Neural cell (in vitro differentiated cells): ENCODE results near the gene SMIM13. TPM values are rescaled to one million over a fixed set of nuclear protein-coding genes. Genes with fewer than 3 reads are reported as not detected.

Source experiments
- H2AFZ ChIP-seq: fragments of 200-600, 300-800 bp; sonication (generic), shearing (Covaris generic); 2 replicates; pipeline ENCODE4 v1.6.0; 2014; ENCODE audit warnings: low read depth, mild to moderate bottlenecking, antibody characterized with exemption, low read length, moderate library complexity
- H3F3A ChIP-seq: fragments of 200-600 bp; shearing (Covaris generic); 2 replicates; pipeline ENCODE4 v1.6.1; 2016; ENCODE audit warnings: mild to moderate bottlenecking, moderate library complexity, mixed read lengths, antibody characterized with exemption, low read length; ENCODE audit not compliant: insufficient read depth, poor library complexity, severe bottlenecking
- H3K27ac ChIP-seq: fragments of 200-600, 300-800 bp; sonication (generic), shearing (Covaris generic); 2 replicates; pipeline ENCODE4 v1.5.1; 2014; ENCODE audit warnings: mild to moderate bottlenecking, low read length, moderate library complexity
- H3K27me3 ChIP-seq: fragments of 300-800, 200-600 bp; sonication (generic), shearing (Covaris generic); 2 replicates; pipeline ENCODE4 v1.6.0; 2014; ENCODE audit warnings: mild to moderate bottlenecking, low read depth, low read length, moderate library complexity; ENCODE audit not compliant: insufficient read depth
- H3K36me3 ChIP-seq: fragments of 300-800, 200-600 bp; sonication (generic), shearing (Covaris generic); 2 replicates; pipeline ENCODE4 v1.5.1; 2014; ENCODE audit warnings: mild to moderate bottlenecking, antibody characterized with exemption, low read length, moderate library complexity; ENCODE audit not compliant: insufficient read depth
- H3K4me2 ChIP-seq: fragments of 300-800, 200-600 bp; sonication (generic), shearing (Covaris generic); 2 replicates; pipeline ENCODE4 v1.6.0; 2014; ENCODE audit warnings: mild to moderate bottlenecking, low read length
- H3K4me3 ChIP-seq: fragments of 300-800, 200-600 bp; sonication (generic), shearing (Covaris generic); 2 replicates; pipeline ENCODE4 v1.5.1; 2014; ENCODE audit warnings: mild to moderate bottlenecking, low read length, moderate library complexity
- H3K79me2 ChIP-seq: fragments of 200-600 bp; shearing (Covaris generic); replicated peaks from 2 replicates; pipeline ENCODE4 v1.6.0; 2014; ENCODE audit warnings: mild to moderate bottlenecking, low read length, moderate library complexity; ENCODE audit not compliant: insufficient read depth
- H3K9ac ChIP-seq: fragments of 300-800, 200-600 bp; sonication (generic), shearing (Covaris generic); 2 replicates; pipeline ENCODE4 v1.6.1; 2016; ENCODE audit warnings: mild to moderate bottlenecking, low read length, mixed read lengths
- H3K9me2 ChIP-seq: fragments of 200-600 bp; shearing (Covaris generic); 2 replicates; pipeline ENCODE4 v1.6.1; 2016; ENCODE audit warnings: mild to moderate bottlenecking, low read length, mixed read lengths; ENCODE audit not compliant: insufficient read depth
- H3K9me3 ChIP-seq: fragments of 200-600, 300-800 bp; sonication (generic), shearing (Covaris generic); 2 replicates; pipeline ENCODE4 v1.6.1; 2016; ENCODE audit warnings: mild to moderate bottlenecking, mixed run types, low read length, moderate library complexity, mixed read lengths
- H4K20me1 ChIP-seq: fragments of 200-600 bp; shearing (Covaris generic); 2 replicates; pipeline ENCODE4 v1.6.1; 2016; ENCODE audit warnings: mild to moderate bottlenecking, mixed run types; ENCODE audit not compliant: insufficient read depth
- EP300 ChIP-seq: fragments of 450-650 bp; conservative IDR thresholded peaks from 2 replicates; pipeline ENCODE4 v1.6.1; 2014; ENCODE audit warnings: antibody characterized with exemption, mild to moderate bottlenecking, moderate library complexity; ENCODE audit not compliant: poor library complexity, severe bottlenecking
- EZH2 ChIP-seq: fragments of 200-600, 300-800 bp; shearing (Covaris generic), sonication (generic); IDR thresholded peaks from 2 replicates; pipeline ENCODE4 v1.6.1; 2014; ENCODE audit warnings: antibody characterized with exemption, low read length, borderline replicate concordance, mild to moderate bottlenecking; ENCODE audit not compliant: insufficient read depth, poor library complexity, severe bottlenecking
- MXI1 ChIP-seq: fragments of 450-650 bp; conservative IDR thresholded peaks from 2 replicates; pipeline ENCODE4 v1.6.1; 2014; ENCODE audit warnings: antibody characterized with exemption, mild to moderate bottlenecking; ENCODE audit not compliant: poor library complexity, severe bottlenecking
- POLR2AphosphoS5 ChIP-seq: IDR thresholded peaks from 2 replicates; pipeline ENCODE4 v1.6.1; 2012
- RAD21 ChIP-seq: fragments of 450-650 bp; conservative IDR thresholded peaks from 2 replicates; pipeline ENCODE4 v1.6.1; 2014; ENCODE audit warnings: antibody characterized with exemption, mild to moderate bottlenecking, moderate library complexity
- SMC3 ChIP-seq: fragments of 450-650 bp; conservative IDR thresholded peaks from 2 replicates; pipeline ENCODE4 v1.6.1; 2014; ENCODE audit warnings: antibody characterized with exemption, mild to moderate bottlenecking, moderate library complexity; ENCODE audit not compliant: poor library complexity
- TAF1 ChIP-seq: IDR thresholded peaks from 2 replicates; pipeline ENCODE4 v1.6.1; 2012; ENCODE audit warnings: low read depth
- polyA plus RNA-seq: library from polyadenylated mRNA; depleted of rRNA; stranded (reverse); fragments of >200 nt; gene quantifications from 2 replicates; pipeline ENCODE4 v1.2.3, GENCODE V29; 2014
- TF ChIP-seq, protein P1 (sequence below): fragments of 450-650 bp; IDR thresholded peaks from 2 replicates; pipeline ENCODE4 v1.5.1; 2014; ENCODE audit warnings: antibody characterized with exemption, mild to moderate bottlenecking, moderate library complexity; ENCODE audit not compliant: poor library complexity, severe bottlenecking
- TF ChIP-seq, protein P2 (sequence below): IDR thresholded peaks from 2 replicates; pipeline ENCODE4 v1.6.1; 2012; ENCODE audit warnings: borderline replicate concordance

SMIM13 gene
- polyA plus RNA-seq, 1 donor from 2014 or later, result 51.0 TPM

DNA sequence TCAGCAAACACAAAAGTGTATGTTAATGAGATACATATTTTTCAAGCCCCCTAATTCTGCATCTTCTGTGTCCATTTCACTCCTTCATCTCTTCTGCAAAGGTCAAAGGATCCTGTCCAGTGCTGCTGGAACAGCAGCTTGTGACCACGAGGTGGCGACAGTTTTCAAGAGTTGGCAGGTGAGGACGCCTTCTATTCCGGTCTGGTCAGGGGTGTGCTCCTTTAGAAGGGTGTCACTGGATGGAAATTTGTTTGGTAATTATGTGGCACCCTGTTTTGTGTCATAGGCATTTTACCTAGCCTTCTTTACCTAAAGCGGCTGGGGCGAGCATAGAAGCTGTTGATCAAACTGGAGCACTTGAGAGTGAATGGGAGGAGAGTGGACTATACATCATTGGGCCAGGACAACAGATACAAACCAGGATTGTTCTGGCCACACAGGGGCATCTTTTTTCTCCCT lies 50.8 kb downstream of the SMIM13 start:
- no peaks in the 10 kb centered on the region for H3K9me3 ChIP-seq
- H3K36me3 ChIP-seq, result no peaks in the 10 kb centered on the region
- H4K20me1 ChIP-seq, result no peaks in the 10 kb centered on the region
- no peaks in the 10 kb centered on the region for H3K79me2 ChIP-seq
- no peak overlapping the region for H3K9ac ChIP-seq
- no peak overlapping the region for H3K27ac ChIP-seq
- TF ChIP-seq MXI1 (no peak), POLR2AphosphoS5 (no peak), RAD21 (peak; percentile 88), SMC3 (peak; percentile 96)
- TF ChIP-seq, protein P1, sequence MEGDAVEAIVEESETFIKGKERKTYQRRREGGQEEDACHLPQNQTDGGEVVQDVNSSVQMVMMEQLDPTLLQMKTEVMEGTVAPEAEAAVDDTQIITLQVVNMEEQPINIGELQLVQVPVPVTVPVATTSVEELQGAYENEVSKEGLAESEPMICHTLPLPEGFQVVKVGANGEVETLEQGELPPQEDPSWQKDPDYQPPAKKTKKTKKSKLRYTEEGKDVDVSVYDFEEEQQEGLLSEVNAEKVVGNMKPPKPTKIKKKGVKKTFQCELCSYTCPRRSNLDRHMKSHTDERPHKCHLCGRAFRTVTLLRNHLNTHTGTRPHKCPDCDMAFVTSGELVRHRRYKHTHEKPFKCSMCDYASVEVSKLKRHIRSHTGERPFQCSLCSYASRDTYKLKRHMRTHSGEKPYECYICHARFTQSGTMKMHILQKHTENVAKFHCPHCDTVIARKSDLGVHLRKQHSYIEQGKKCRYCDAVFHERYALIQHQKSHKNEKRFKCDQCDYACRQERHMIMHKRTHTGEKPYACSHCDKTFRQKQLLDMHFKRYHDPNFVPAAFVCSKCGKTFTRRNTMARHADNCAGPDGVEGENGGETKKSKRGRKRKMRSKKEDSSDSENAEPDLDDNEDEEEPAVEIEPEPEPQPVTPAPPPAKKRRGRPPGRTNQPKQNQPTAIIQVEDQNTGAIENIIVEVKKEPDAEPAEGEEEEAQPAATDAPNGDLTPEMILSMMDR, result peak; percentile 89
- no peaks in the 10 kb centered on the region for H3K27me3 ChIP-seq
- no peak overlapping the region for H3K4me3 ChIP-seq
- no peaks in the 10 kb centered on the region for H3F3A ChIP-seq
- H3K9me2 ChIP-seq, result no peaks in the 10 kb centered on the region
- no peak overlapping the region for H2AFZ ChIP-seq
- H3K4me2 ChIP-seq, result no peak overlapping the region

DNA sequence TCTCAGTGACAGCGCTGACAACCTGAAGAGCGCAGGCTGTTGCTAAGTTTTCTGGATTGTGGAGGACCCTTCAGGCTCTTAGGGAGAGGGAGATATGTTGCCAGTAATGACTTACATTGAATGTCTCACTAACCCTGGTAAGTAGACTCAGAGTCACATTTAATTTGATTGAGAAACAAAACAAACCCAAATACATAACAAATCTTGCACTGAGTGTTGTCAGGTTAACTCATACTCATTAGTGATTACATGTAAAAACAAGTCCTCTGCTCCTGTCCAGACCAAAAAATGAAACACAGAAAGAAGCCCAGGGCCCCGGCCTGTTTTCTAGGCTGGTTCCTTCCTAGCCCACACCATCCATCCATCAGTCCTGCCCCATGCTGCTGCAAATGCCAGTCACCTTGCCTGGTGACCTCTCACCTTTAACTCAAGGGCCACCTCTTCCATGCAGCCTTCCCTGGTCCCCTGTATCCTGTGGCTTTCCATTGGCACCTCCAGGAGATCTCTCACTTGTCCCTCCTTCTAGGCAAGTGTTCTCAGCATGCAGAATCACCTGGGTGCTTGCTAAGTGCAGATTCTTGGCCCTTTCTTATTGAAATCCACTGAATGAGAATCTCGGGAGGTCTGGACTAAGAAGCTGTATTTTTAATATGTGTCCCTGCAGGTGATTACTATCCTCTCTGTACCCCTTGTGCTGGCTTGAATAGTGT lies 52.6 kb downstream of the SMIM13 start:
- Histone ChIP-seq H3K9ac (no peak overlapping the region), H2AFZ (no peak overlapping the region), H3K4me3 (no peak overlapping the region), H3K9me3 (no peaks in the 10 kb centered on the region), H3K9me2 (no peaks in the 10 kb centered on the region), H3K4me2 (no peak overlapping the region), H3K79me2 (no peaks in the 10 kb centered on the region), H4K20me1 (no peaks in the 10 kb centered on the region), H3K27ac (no peak overlapping the region), H3K27me3 (no peaks in the 10 kb centered on the region), H3K36me3 (no peaks in the 10 kb centered on the region), H3F3A (no peaks in the 10 kb centered on the region)
- TF ChIP-seq MXI1 (no peak), SMC3 (no peak), EZH2 (no peak), TAF1 (no peak), POLR2AphosphoS5 (no peak), EP300 (no peak), RAD21 (no peak)
- TF ChIP-seq, protein P2, sequence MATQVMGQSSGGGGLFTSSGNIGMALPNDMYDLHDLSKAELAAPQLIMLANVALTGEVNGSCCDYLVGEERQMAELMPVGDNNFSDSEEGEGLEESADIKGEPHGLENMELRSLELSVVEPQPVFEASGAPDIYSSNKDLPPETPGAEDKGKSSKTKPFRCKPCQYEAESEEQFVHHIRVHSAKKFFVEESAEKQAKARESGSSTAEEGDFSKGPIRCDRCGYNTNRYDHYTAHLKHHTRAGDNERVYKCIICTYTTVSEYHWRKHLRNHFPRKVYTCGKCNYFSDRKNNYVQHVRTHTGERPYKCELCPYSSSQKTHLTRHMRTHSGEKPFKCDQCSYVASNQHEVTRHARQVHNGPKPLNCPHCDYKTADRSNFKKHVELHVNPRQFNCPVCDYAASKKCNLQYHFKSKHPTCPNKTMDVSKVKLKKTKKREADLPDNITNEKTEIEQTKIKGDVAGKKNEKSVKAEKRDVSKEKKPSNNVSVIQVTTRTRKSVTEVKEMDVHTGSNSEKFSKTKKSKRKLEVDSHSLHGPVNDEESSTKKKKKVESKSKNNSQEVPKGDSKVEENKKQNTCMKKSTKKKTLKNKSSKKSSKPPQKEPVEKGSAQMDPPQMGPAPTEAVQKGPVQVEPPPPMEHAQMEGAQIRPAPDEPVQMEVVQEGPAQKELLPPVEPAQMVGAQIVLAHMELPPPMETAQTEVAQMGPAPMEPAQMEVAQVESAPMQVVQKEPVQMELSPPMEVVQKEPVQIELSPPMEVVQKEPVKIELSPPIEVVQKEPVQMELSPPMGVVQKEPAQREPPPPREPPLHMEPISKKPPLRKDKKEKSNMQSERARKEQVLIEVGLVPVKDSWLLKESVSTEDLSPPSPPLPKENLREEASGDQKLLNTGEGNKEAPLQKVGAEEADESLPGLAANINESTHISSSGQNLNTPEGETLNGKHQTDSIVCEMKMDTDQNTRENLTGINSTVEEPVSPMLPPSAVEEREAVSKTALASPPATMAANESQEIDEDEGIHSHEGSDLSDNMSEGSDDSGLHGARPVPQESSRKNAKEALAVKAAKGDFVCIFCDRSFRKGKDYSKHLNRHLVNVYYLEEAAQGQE, result no peak
- TF ChIP-seq, protein P1, result no peak
